HG03064 (cell line): ENCODE data around the gene ATG4A.

Experiments used
- ATAC-seq: cut with Tn5 transposase; IDR thresholded peaks from one replicate; pipeline ENCODE4 v1.9.1; 2021; ENCODE audit warnings: low read depth; ENCODE audit not compliant: unreplicated experiment

Gene ATG4A

DNA sequence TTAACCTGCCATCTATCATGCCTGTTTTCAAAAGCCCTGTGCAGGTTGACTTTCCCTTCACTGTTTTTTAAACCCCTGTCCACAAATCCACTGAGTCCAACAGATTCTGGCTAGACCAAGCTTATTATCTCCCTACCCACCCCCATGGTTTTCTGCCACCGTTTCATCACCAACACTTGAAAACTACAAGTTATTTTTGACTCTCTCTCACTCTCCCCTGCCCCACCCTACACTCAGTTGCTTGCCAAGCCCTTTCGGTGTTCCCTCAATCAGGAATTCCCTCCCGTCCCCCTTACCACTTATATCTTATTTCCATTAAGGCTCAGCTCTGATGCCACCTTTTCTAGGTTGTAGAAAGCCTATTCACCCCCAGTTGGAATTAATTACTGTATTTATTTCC lies 29.7 kb downstream of the ATG4A start:
- no peak for ATAC-seq

DNA sequence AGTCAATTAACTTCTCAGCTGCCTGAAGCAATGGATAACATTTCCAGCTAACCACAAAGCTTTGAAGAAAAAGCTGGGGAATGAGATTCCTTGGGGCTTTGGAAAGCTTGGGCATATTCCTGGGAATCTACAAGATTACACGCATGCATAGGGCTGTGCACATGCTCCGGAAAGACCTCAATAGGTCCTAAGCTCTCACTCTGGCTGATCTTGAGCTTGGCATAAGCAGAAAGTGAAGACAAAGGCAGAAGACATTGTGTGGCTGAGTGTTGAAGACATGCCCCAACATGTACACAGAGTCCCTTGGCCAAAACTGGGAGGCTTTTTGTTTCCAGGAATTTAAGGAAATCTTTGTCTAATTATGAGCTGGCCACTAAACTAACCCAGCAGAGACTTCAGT lies 31.2 kb downstream of the ATG4A start:
- no peak for ATAC-seq

DNA sequence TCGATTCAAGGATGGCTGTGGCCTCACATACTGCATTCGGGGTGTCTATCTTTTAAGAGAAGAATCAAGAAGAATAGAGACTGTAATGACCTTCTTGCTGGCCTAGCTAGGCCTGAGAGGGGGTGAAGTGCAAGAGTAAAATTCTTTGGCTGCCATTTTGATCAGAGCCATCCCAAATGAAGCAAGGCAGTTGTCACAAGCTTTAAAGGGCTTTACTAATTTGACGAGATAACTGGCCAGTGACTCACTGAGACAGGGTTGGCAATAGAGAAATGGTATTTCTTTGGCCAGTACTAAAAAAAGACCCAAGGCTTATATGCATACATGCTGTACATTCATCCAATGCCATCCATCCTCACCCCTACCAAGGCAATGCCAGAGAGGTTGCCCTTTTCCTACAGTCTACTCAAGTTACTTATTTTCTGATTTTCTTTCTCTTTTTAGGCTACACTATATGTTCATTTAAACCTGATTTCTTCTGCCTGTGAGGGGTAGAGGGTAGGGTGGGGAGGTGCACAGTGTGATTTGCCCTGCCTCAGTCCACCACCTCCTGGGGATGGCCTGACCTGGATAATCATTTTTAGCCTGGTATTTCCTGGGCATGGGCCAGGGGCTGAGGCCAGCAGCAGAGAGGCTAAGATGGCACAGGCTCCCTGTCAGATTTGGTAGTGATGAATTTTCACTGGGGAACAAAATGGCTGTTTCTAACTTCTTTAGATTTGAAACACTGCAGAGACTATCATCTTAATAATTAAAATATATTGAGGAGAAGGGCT lies 32.2 kb downstream of the ATG4A start:
- no peak for ATAC-seq

DNA sequence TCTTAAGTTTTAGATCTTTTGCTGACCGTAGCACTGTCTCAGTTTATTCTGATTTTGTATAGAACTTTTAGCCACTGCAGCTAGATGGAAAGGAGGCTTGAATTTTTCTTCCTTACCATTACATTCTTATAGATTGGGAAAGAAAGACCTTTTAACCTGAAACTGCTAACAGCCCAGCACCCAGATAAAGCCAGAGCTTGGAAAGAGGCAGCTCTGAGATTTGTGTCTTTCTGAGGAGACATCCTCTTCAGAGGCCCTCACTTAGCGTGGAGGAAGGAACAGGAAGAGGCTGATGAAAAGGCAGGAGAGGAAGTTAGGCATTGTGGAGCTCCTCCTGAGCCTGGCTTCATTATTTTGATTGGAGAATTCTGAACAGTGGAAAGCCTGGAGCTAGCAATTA lies 35.1 kb downstream of the ATG4A start:
- ATAC-seq, result no peak

DNA sequence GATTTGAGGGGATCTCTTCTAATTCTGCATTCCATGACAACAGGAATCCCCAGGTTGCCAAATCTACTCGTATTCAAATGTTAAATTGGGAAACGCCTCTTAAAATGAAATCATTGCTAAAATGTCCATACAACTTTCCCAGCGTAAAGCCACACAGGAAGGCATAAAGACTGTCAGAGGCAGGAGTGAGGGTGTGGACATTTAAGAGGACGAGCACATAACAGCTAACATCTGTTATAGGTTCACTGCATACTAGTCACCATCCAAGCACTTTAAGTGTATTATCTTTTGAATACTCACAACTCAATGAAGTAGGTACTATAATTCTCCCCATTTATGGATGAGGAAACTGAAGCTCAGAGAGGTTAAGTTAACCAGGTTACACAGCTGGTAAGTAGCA lies 35.6 kb downstream of the ATG4A start:
- no peak for ATAC-seq

DNA sequence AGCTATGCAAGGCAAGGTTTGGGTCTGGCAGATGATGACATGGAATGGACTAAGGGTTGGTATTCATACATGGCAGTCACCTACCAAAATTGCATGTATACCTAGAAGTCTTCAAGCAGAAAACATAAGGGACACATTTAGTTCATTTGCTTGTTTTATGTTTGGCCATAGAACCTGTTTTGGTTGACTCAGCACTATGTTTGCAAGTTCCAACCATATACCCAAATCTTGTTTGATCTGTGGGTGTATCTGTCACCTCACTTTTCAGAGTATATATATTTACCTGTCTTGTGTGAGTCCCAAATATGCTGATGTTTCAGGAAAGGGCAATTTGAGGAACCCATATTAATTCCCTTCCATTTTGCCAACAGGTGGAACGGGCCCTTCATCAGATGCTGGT lies 39.3 kb downstream of the ATG4A start:
- no peak for ATAC-seq

DNA sequence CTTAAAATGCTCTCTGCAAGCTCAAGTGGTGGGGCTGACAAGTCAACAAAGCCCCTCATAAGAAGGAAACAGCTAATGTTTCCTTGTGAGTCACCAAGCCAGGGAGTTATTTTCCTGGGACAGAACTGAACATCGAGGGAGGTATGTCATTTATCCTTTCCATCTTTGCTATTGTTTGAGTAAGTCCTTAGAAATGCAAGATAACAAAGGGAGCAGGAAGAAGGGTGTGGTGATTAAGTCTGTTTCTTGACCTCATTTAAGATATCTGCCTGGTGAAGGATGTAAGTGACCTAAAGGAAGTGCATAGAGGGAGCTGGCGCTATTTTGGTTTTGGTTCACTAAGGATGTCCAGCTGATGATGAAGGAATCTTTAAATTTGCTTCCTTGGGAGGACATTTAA lies 39.9 kb downstream of the ATG4A start:
- no peak for ATAC-seq

DNA sequence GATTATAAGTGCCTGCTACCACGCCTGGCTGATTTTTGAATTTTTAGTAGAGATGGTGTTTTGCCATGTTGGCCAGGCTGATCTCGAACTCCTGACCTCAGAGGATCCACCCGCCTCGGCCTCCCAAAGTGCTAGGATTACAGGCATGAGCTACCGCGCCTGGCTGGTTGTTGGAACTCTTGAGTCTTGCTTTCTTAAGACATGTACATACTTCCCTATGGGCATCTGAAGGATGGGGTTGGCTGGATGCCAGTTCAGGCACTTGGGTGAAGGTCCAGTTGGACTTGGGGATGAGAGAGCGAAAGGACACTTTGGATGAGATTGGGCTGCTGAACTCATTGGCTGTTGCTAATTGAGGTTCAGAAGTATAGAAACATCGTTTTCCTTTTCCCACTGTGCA lies 40.5 kb downstream of the ATG4A start:
- no peak for ATAC-seq

DNA sequence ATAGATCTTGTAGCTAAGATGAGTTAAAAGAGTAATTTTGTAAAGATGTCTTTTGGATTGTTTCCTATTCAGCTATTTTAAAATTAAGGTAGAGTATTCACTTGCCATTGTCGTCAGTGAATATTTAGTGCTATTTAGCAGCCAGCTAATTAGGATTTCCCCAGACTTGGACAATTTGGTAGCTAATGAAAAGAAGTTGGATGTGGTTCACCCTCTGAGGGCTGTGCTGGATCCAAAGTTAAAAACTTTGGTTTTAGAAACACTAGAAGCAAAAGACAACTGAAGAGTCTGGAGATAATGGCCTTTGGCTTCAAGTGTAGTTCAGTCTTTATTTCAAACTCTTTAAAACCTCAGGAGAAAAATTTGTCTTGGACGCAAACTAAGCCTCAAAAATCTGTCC lies 41.3 kb downstream of the ATG4A start:
- ATAC-seq, result no peak

DNA sequence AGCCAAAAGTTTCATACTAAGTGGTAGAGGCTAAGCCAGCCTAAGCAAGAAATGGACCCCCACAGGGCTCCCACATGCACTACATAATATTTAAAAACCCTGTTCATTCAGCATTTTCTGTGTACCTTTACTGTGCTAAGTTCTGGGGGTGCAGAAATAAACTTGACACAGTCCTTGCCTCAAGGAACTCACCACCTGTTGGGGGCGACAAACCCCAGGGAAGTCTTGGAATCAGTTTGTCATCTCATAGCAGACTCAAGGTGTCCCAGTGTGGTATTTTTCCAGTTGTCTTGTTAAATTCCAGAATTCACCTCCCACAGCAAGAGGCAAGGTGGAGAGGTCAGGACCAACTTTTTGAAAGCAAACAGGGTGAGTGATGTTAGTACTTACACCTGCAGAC lies 43.1 kb downstream of the ATG4A start:
- no peak for ATAC-seq

DNA sequence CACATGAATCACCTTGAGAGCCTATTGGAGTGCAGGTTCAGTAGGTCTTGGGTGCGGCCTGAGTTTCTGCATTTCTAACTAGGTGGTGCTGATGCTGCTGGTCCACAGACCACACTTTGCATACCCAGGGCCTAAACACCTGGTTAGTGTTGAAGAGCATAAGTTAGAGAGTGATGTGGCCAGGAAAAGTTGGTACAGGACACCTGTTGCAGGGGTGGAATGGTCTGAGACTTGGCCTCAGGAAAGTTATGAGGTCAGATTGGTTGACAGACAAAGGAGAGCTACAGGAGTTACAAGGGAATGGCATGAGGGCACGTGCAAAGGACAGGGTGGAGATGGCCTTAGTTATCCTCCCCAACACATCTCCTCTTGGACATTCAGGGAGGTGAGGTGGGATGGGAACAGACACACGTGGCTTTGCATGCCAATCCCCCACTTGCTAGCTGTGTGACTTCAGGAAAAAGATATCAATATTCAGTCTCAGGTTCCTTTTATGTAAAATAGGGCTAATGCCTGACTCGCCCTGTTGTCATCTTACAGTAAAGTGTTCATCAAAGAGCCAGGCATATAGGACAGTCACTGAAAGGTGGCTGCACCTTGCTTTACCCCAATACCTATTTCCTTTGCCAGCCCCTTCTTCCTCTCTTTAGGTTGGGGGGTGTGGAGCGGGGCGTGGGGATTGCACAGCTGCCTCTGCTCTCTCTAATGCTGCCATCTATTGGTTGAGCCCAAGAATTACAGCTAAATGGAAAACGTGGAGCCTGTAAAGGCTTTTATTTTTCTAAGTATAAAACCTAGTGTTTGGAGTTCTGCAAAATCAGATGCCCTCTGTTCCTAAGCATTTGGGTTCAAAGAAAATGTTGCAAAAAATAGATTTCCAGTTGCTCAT lies 47.5 kb downstream of the ATG4A start:
- no peak for ATAC-seq

DNA sequence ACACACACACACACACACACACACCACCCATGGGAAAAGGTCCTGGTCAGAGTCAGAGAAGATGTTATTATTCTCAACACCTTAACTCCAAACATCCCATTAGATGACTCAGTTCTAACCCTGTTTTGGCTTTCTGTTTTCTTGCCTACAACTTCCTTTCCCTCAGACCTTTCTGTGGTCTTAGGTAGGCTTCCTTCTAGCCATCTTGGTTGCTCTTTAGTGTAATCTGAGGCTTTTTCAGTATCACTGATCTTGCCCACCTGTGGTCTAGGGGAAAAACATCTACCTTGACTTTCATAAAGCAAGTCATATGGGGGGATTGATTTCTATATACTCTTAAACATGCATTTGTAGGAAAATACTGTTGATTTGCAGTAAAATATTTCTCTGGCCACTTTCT lies 56.9 kb downstream of the ATG4A start:
- ATAC-seq, result peak; percentile 86

DNA sequence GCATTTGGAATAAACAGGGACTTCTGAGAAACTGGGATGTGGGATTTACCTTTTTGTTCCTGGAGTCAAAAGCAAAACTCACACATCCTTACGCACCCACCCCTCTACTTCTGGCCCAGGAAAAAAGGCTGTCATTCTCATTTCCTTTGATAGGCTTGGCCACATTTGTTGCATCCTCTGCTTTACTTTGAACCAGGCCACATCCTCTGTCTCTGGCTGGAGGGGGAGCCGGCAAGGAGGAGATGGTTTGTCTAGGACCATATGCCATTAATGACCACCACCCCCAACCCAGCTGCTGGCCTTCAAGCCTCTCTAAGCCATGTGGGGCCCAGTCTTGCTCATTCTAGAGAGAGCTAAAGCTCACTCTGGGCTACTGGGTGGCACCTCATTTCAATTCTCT lies 64.5 kb downstream of the ATG4A start:
- ATAC-seq, result no peak

DNA sequence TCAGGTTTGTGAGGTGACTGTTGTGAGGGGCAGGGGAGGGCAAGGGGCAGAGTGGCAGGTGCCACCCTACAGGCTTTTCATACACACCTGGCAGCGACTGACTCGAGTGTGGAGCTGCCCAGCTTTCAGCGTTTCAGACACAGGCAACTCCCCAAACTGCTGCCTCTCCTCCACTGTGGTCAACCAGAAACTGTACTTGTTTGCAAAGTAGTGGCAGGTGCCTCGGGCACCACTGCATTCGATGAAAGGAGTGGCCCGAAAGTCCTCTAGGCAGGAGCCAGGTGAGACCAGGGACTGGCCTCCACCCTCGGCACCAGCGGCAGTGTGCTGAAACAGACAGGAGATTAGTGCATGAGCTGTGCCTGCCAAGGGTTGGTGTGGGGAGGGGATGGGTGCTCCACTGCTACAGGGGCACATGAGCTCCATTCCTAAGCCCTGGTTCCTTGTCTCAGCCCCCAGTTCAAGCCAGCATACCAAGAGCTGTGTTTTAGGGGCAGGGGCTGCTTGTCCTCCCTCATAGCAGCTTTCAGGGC lies 65.4 kb downstream of the ATG4A start:
- ATAC-seq, result no peak

DNA sequence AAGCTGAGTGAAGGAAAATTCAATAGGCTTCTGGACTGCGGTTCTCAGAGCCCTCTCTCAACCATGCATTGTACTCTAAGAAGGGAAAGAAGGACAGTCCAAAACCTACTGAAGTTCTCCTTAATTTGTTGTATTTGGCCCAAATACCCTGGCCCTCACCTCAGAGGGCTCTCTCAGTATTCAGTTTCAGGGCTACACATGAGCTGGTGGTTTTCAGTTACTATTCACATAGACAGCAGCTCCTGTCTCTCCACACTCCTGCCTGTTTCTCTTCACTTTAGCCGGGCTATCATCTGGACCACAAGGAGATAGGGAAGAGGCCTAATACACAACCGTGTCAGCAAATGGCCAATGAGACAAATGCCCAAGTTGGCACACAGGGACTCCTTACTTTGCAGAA lies 66.0 kb downstream of the ATG4A start:
- no peak for ATAC-seq

DNA sequence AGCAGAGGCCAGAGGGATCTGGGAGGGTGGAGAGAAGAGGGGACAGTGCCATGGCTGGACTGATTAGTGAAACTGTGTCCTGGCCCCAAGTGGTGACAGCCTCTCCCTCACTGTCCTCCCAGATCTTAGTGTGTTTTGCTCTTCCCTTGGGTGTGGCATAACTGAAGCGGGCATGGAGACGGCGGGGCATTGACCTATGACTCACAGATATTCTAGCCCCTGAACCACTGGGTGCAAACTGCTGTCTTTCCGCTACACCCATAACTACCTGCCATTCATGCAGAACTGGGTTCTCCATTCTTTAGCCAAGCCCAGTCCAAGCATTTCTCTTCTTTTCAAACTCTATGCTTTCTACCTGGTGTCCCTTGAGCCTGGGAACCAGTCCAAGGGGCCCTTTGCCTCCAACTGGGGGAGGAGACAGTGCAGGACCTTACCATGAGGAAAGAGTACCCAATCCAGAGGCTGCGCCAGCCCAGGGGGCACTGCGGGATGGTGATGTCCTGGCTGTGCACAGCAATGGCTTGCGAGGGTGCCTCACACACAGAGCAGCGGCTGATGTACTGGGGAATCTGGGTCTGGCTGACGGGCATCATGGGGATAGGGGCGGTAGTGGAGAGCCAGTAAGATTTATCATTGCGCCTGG lies 67.6 kb downstream of the ATG4A start:
- ATAC-seq, result no peak

DNA sequence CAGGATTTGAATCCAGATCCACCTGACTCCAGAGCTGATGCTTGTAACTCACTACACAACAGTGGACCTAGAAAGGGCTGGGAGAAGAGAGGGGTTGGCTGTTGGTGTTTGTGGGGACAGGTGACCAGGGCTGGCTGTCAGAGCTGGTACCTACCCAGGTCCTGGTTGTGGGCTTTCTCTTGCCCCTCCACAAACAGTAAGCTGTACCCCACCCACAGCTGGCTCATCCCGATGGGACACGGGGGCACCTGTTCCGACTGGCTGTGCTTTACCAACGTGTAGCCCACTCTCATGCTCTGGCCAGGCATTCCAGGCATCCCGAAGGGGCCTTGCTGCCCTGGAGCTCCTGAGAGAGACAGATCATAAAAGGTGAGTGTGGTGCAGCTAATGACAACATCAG lies 68.7 kb downstream of the ATG4A start:
- ATAC-seq, result no peak

DNA sequence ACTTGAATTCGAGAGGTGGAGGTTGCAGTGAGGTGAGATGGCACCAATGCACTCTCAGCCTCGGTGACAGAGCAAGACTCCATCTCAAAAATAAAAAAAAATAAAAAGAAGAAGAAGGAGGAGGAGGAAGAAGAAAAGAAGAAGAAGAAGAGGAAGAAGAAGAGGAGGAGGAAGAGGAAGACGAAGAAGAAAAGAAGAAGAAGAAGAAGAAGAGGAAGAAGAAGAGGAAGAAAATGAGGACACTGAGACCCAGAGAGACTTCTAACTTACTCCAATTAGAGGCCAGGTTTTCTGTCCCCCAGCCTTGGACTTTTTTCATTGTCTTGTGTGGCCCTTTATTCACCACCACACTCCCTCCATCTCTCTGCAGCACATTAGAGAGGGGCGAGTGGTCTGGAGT lies 70.7 kb downstream of the ATG4A start:
- ATAC-seq, result no peak

DNA sequence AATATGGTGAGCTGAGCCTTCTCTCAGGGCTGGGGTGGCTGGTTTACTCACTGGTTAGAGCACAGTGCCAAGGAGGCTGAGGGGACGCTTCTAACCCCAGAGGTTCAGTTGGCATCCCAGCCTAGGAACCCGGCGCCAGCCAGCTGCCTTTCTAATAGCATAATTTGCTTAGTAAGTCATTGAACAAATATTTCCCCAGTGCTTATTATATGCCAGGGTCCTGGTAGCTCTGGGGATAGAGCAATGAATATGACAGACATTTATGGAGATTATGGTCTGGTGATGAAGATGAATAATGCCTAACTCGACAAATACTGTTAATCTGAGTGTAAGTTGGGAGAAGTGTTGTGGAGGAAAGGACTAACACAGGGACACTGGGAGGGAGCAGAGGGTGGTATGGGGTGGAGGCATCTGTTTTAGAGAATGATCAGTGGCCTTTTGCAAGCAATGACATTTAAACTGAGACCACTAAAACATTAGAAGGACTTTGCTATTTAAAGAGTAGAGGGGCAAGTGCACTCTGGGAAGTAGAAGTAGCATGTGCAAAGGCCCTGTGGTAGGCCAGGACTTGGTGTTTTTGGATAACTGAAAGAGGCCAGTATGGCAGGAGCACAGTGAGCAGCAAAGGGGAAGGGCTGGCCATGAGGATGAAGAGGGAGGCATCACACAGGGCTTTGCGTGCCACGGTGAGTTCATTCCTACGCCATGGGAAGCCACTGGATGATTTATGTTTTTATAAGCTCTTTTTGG lies 71.9 kb downstream of the ATG4A start:
- ATAC-seq, result no peak

DNA sequence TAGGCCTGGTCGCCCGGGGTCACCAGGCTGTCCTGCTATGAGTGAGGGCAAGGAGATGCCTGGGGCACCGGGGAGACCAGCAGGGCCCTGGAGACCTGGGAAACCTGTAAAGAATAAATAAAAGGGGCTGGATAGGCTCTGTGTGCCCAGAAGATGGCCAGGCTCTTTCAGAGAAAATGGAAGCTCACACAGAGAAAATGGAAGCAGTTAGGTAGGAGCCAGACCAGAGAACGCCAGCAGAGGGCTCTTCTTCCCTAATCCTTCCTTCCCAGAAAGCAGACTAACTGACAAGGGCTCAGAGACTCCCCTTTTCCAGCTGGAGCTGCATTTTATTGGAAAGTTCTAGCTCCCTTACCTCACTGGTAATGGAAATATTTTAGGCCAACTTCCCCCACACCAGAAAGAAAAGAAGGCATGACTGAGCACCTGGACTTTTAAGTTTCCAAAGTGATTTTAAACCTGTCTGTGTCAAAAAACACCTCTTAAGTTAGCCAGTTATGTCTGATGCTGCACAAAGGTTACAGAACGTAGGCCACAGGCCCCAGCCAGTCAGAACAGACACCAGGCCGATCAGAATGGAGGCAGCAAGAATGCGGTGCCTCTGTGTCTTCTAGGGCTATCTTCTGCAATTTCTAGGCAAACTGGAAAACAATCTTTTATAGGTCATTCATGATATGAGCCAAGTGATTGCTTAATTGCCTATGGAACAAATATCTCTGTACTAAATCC lies 74.0 kb downstream of the ATG4A start:
- no peak for ATAC-seq
